ENCODE measurements around the gene GPR55.

- TF ChIP-seq POLR2A (IDR thresholded peaks at IDR 0.05), result no peak
- TF ChIP-seq CTCF (IDR thresholded peaks at IDR 0.05), result no peak
Observed at GRCh38 chr2:230865766-230866755, 59.0 kb downstream of the GPR55 start.
